ENCODE data around the gene PHYKPL. TPM values are rescaled to one million over a fixed set of nuclear protein-coding genes. Genes with fewer than 3 reads are reported as not detected.

PHYKPL gene
- total RNA-seq, 1 donor from 2014 or later = 77.8 TPM

- H3K4me3 ChIP-seq = no peak overlapping the region
- DNase-seq (ENCODE audit: extremely low spot score in 2 of 2) = no peak
- peaks cover 4 to 61% of the 10 kb centered on the region in 2 donors for H3K36me3 ChIP-seq
- TF ChIP-seq POLR2AphosphoS5 (IDR thresholded peaks at IDR 0.05; ENCODE audit: insufficient read depth in 1 of 2, low read depth in 1 of 2) (no peak), CTCF (IDR thresholded peaks at IDR 0.05) (no peak), POLR2A (IDR thresholded peaks at IDR 0.05) (no peak)
- H3K4me1 ChIP-seq = peaks cover 39% of the 10 kb centered on the region
- intact Hi-C loops (cut with DNase I) = no loop called here
- H3K27ac ChIP-seq = peak overlapping the region; percentile 77
- H3K9me3 ChIP-seq = no peaks in the 10 kb centered on the region
- no peaks in the 10 kb centered on the region for H3K27me3 ChIP-seq
Observed at GRCh38 chr5:178207183-178207916, 25.3 kb downstream of the PHYKPL start.

- H3K4me1 ChIP-seq = peaks cover 39% of the 10 kb centered on the region
- H3K4me3 ChIP-seq = peak overlapping the region; percentile 59 to 93
- DNase-seq (ENCODE audit: extremely low spot score in 2 of 2) = no peak
- TF ChIP-seq POLR2A (IDR thresholded peaks at IDR 0.05) (no peak), CTCF (IDR thresholded peaks at IDR 0.05) (no peak)
- peaks cover 4 to 52% of the 10 kb centered on the region in 2 donors for H3K36me3 ChIP-seq
- intact Hi-C loops (cut with DNase I) = no loop called here
- H3K27ac ChIP-seq = peak overlapping the region; percentile 77
- no peaks in the 10 kb centered on the region for H3K9me3 ChIP-seq
- H3K27me3 ChIP-seq = no peaks in the 10 kb centered on the region
Observed at GRCh38 chr5:178206166-178207101, 26.2 kb downstream of the PHYKPL start.

DNA sequence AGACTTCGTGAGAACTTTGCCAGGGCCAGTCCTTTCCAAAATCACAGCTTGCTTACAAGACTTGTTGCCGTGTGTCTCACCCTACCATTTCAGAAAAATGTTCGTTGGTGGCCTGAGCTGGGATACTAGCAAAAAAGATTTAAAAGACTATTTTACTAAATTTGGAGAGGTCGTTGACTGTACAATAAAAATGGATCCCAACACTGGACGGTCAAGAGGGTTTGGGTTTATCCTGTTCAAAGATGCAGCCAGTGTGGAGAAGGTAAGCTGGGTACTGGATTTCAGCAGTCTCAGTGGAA lies 26.9 kb downstream of the PHYKPL start:
- no peak for DNase-seq (ENCODE audit: extremely low spot score in 2 of 2)
- Histone ChIP-seq H3K4me1 (peaks cover 42% of the 10 kb centered on the region), H3K27me3 (no peaks in the 10 kb centered on the region), H3K36me3 (peaks cover 4 to 44% of the 10 kb centered on the region in 2 donors), H3K4me3 (peak overlapping the region; percentile 59 to 93), H3K9me3 (no peaks in the 10 kb centered on the region), H3K27ac (peak overlapping the region; percentile 77)
- TF ChIP-seq POLR2AphosphoS5 (IDR thresholded peaks at IDR 0.05; ENCODE audit: insufficient read depth in 1 of 2, low read depth in 1 of 2) (no peak), POLR2A (IDR thresholded peaks at IDR 0.05) (no peak)
- intact Hi-C loops (cut with DNase I) = loop anchor here (2.0 kb wide), 1 partner anchor 25 kb away; no protein-coding TSS in a partner anchor

GRCh38 chr5:178204935-178205748 lies 27.5 kb downstream of the PHYKPL start:
- Histone ChIP-seq H3K27ac (peak overlapping the region; percentile 77), H3K27me3 (no peaks in the 10 kb centered on the region), H3K4me3 (peak overlapping the region; percentile 59 to 93), H3K9me3 (no peaks in the 10 kb centered on the region), H3K36me3 (peaks cover 4 to 39% of the 10 kb centered on the region in 2 donors), H3K4me1 (peaks cover 45% of the 10 kb centered on the region)
- intact Hi-C loops (cut with DNase I) = loop anchor here (2.0 kb wide), 1 partner anchor 26 kb away; no protein-coding TSS in a partner anchor
- no peak for DNase-seq (ENCODE audit: extremely low spot score in 2 of 2)
- TF ChIP-seq CTCF (IDR thresholded peaks at IDR 0.05) (no peak), POLR2AphosphoS5 (IDR thresholded peaks at IDR 0.05; ENCODE audit: insufficient read depth in 1 of 2, low read depth in 1 of 2) (peak in 1 of 2 donors; percentile 46), POLR2A (IDR thresholded peaks at IDR 0.05) (peak in 1 of 2 donors; percentile 40)
